ENCODE measurements around the gene WDR27. TPM values are rescaled to one million over a fixed set of nuclear protein-coding genes. Genes with fewer than 3 reads are reported as not detected.

Gene WDR27
- total RNA-seq, 3 donors from 2014 or later (not counting 1 experiment from before 2014, with no cell fraction given) = 12.7 to 31.0 (median 25.3) TPM

DNA sequence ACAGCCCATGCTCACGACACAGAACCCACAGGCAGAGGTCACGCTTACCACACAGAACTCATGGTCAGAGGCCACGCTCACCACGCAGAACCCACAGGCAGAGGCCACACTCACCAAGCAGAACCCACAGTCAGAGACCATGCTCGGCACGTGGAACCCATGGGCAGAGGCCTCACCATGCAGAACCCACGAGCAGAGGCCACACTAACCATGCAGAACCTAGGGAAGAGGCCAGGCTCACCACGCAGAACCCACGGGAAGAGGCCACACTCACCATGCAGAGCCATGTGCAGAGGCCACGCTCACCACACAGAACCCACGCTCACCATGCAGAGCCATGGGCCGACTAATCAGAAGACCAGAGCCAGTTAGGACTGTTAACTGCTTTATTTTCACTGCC lies 245.0 kb downstream of the WDR27 start:
- Histone ChIP-seq H3K27me3 (ENCODE audit: control insufficient read depth, insufficient read depth, low read length) (no peaks in the 10 kb centered on the region), H3K9me3 (ENCODE audit: control insufficient read depth, insufficient read depth, low read length) (peaks cover 7% of the 10 kb centered on the region), H3K27ac (ENCODE audit: low read length) (no peak overlapping the region), H3K4me3 (ENCODE audit: low read length) (no peak overlapping the region), H3K4me1 (ENCODE audit: control insufficient read depth, insufficient read depth, low read length) (no peaks in the 10 kb centered on the region), H3K36me3 (ENCODE audit: control insufficient read depth, insufficient read depth, low read length) (no peaks in the 10 kb centered on the region)
- ATAC-seq = no peak
- no peak overlapping the region for H3K27ac Mint-ChIP-seq
- intact Hi-C loops (cut with micrococcal nuclease) = no loop called here
- no peaks in the 10 kb centered on the region for H3K4me1 Mint-ChIP-seq
- no peaks in the 10 kb centered on the region for H3K9me3 Mint-ChIP-seq
- peaks cover 0 to 17% of the 10 kb centered on the region in 2 donors for H3K27me3 Mint-ChIP-seq (ENCODE audit: low read depth in 2 of 2)
- H3K36me3 Mint-ChIP-seq = no peaks in the 10 kb centered on the region
- TF ChIP-seq, protein P1, sequence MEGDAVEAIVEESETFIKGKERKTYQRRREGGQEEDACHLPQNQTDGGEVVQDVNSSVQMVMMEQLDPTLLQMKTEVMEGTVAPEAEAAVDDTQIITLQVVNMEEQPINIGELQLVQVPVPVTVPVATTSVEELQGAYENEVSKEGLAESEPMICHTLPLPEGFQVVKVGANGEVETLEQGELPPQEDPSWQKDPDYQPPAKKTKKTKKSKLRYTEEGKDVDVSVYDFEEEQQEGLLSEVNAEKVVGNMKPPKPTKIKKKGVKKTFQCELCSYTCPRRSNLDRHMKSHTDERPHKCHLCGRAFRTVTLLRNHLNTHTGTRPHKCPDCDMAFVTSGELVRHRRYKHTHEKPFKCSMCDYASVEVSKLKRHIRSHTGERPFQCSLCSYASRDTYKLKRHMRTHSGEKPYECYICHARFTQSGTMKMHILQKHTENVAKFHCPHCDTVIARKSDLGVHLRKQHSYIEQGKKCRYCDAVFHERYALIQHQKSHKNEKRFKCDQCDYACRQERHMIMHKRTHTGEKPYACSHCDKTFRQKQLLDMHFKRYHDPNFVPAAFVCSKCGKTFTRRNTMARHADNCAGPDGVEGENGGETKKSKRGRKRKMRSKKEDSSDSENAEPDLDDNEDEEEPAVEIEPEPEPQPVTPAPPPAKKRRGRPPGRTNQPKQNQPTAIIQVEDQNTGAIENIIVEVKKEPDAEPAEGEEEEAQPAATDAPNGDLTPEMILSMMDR (IDR thresholded peaks at IDR 0.05) = no peak
- no peak for DNase-seq
- WGBS (ENCODE audit: insufficient coverage) = 76% methylated on average over 12 of the region's 12 CpGs
- no peak overlapping the region for H3K4me3 Mint-ChIP-seq

GRCh38 chr6:169455470-169455869 lies 246.4 kb downstream of the WDR27 start:
- ATAC-seq (no peak), DNase-seq (no peak)
- Histone ChIP-seq H3K27me3 (ENCODE audit: control insufficient read depth, insufficient read depth, low read length) (no peaks in the 10 kb centered on the region), H3K9me3 (ENCODE audit: control insufficient read depth, insufficient read depth, low read length) (peaks cover 7% of the 10 kb centered on the region), H3K4me3 (ENCODE audit: low read length) (no peak overlapping the region), H3K4me1 (ENCODE audit: control insufficient read depth, insufficient read depth, low read length) (no peaks in the 10 kb centered on the region), H3K36me3 (ENCODE audit: control insufficient read depth, insufficient read depth, low read length) (no peaks in the 10 kb centered on the region), H3K27ac (ENCODE audit: low read length) (no peak overlapping the region)
- intact Hi-C loops (cut with micrococcal nuclease) = no loop called here
- Mint-ChIP-seq H3K4me1 (no peaks in the 10 kb centered on the region), H3K9me3 (no peaks in the 10 kb centered on the region), H3K27me3 (ENCODE audit: low read depth in 2 of 2) (peaks cover 0 to 8% of the 10 kb centered on the region in 2 donors), H3K4me3 (no peak overlapping the region), H3K36me3 (no peaks in the 10 kb centered on the region), H3K27ac (no peak overlapping the region)
- 88% methylated on average over 1 of the region's 1 CpG for WGBS (ENCODE audit: insufficient coverage)
- TF ChIP-seq, protein P1 (IDR thresholded peaks at IDR 0.05) = no peak

- intact Hi-C loops (cut with micrococcal nuclease) = no loop called here
- DNase-seq = no peak
- Mint-ChIP-seq H3K4me1 (no peaks in the 10 kb centered on the region), H3K36me3 (no peaks in the 10 kb centered on the region), H3K27me3 (ENCODE audit: low read depth in 2 of 2) (peaks cover 0 to 8% of the 10 kb centered on the region in 2 donors), H3K9me3 (no peaks in the 10 kb centered on the region), H3K27ac (no peak overlapping the region), H3K4me3 (no peak overlapping the region)
- Histone ChIP-seq H3K4me1 (ENCODE audit: control insufficient read depth, insufficient read depth, low read length) (no peaks in the 10 kb centered on the region), H3K36me3 (ENCODE audit: control insufficient read depth, insufficient read depth, low read length) (no peaks in the 10 kb centered on the region), H3K27me3 (ENCODE audit: control insufficient read depth, insufficient read depth, low read length) (no peaks in the 10 kb centered on the region), H3K27ac (ENCODE audit: low read length) (no peak overlapping the region), H3K4me3 (ENCODE audit: low read length) (no peak overlapping the region), H3K9me3 (ENCODE audit: control insufficient read depth, insufficient read depth, low read length) (peaks cover 6% of the 10 kb centered on the region)
- WGBS (ENCODE audit: insufficient coverage) = 90% methylated on average over 10 of the region's 10 CpGs
- no peak for ATAC-seq
- TF ChIP-seq, protein P1 (IDR thresholded peaks at IDR 0.05) = no peak
Observed at GRCh38 chr6:169454872-169455204, 247.0 kb downstream of the WDR27 start.

DNA sequence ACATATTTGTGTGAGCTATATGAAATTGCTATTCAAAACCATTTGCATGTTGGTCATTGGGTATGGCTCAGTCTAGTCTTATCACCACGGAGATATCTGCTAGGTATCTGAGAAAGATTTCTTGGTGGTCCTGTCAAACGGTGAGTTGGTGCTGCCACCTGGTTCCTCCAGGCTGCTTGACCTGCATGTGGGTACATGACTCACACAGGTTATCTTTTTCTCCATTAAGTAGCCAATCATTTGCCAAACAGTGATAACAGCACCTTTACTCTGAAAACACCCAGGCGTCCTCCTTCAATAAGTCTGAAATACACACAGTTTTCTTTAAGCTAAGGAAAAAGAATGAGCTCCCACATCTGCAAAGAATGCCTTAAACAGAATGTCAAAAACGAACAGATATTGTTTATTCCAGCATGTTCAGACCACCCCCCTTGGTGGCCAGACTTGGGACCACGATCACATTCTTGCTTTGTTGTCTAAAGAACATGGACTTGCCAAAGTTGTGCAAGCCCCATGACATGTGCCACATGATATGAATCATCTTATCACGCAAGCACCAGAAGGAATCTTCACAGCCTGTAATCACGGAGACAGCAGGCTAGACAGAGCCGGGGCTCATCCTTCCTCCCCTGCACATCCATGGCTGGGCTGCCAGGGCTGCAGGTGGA lies 247.5 kb downstream of the WDR27 start:
- Histone ChIP-seq H3K9me3 (ENCODE audit: control insufficient read depth, insufficient read depth, low read length) (peaks cover 3% of the 10 kb centered on the region), H3K4me1 (ENCODE audit: control insufficient read depth, insufficient read depth, low read length) (no peaks in the 10 kb centered on the region), H3K27ac (ENCODE audit: low read length) (no peak overlapping the region), H3K27me3 (ENCODE audit: control insufficient read depth, insufficient read depth, low read length) (no peaks in the 10 kb centered on the region), H3K4me3 (ENCODE audit: low read length) (no peak overlapping the region), H3K36me3 (ENCODE audit: control insufficient read depth, insufficient read depth, low read length) (no peaks in the 10 kb centered on the region)
- Mint-ChIP-seq H3K27me3 (ENCODE audit: low read depth in 2 of 2) (peaks cover 3 to 12% of the 10 kb centered on the region in 2 donors), H3K9me3 (no peaks in the 10 kb centered on the region), H3K27ac (no peak overlapping the region), H3K36me3 (no peaks in the 10 kb centered on the region), H3K4me1 (no peaks in the 10 kb centered on the region), H3K4me3 (no peak overlapping the region)
- TF ChIP-seq, protein P1 (IDR thresholded peaks at IDR 0.05) = no peak
- WGBS (ENCODE audit: insufficient coverage) = 84% methylated on average over 8 of the region's 8 CpGs
- DNase-seq (no peak), ATAC-seq (no peak)
- intact Hi-C loops (cut with micrococcal nuclease) = no loop called here

All from natural killer cell (primary cell).